SU-DHL-6 (cell line): ENCODE results near the gene DOCK9.

Experiments used
- H2AFZ ChIP-seq: fragments of 200-600 bp; sonication (generic); 2 replicates; pipeline ENCODE4 v1.6.1; 2014; ENCODE audit warnings: low read depth, mild to moderate bottlenecking, moderate library complexity, mixed read lengths, antibody characterized with exemption, low read length; ENCODE audit not compliant: severe bottlenecking
- H3F3A ChIP-seq: fragments of 200-600 bp; shearing (Covaris generic); 2 replicates; pipeline ENCODE4 v1.6.0; 2016; ENCODE audit warnings: antibody characterized with exemption, mild to moderate bottlenecking; ENCODE audit not compliant: insufficient read depth
- H3K27ac ChIP-seq: fragments of 200-600 bp; sonication (generic); 2 replicates; pipeline ENCODE4 v1.5.1; 2016; ENCODE audit warnings: low read depth, mild to moderate bottlenecking, low read length, moderate library complexity, mixed read lengths
- H3K27me3 ChIP-seq: fragments of 200-600 bp; sonication (generic), shearing (Covaris generic); 2 replicates; pipeline ENCODE4 v1.6.0; 2014; ENCODE audit warnings: mild to moderate bottlenecking, low read length
- H3K36me3 ChIP-seq: fragments of 200-600 bp; sonication (generic); 2 replicates; pipeline ENCODE4 v1.6.1; 2014; ENCODE audit warnings: mild to moderate bottlenecking, low read length, mixed read lengths
- H3K4me2 ChIP-seq: fragments of 300-600, 200-600 bp; shearing (Covaris generic), sonication (generic); 2 replicates; pipeline ENCODE4 v1.6.0; 2014; ENCODE audit warnings: low read length, low read depth, mild to moderate bottlenecking; ENCODE audit not compliant: poor library complexity, severe bottlenecking
- H3K4me3 ChIP-seq: fragments of 200-600 bp; sonication (generic); 2 replicates; pipeline ENCODE4 v1.5.1; 2014; ENCODE audit warnings: antibody characterized with exemption, low read length, mild to moderate bottlenecking, mixed read lengths; ENCODE audit not compliant: insufficient read depth, poor library complexity, severe bottlenecking
- H3K79me2 ChIP-seq: fragments of 200-600 bp; sonication (generic); 2 replicates; pipeline ENCODE4 v1.6.1; 2014; ENCODE audit warnings: mild to moderate bottlenecking, low read length, moderate library complexity; ENCODE audit not compliant: insufficient read depth
- H3K9ac ChIP-seq: fragments of 200-600 bp; sonication (generic); 2 replicates; pipeline ENCODE4 v1.7.0; 2014; ENCODE audit warnings: mild to moderate bottlenecking, low read length
- H3K9me2 ChIP-seq: fragments of 200-600 bp; sonication (generic); replicated peaks from 2 replicates; pipeline ENCODE4 v1.6.1; 2014; ENCODE audit warnings: low read length; ENCODE audit not compliant: insufficient read depth
- H3K9me3 ChIP-seq: fragments of 200-600 bp; sonication (generic); 2 replicates; pipeline ENCODE4 v1.6.1; 2014; ENCODE audit warnings: low read length, mixed read lengths; ENCODE audit not compliant: insufficient read depth
- H4K20me1 ChIP-seq: fragments of 200-600 bp; sonication (generic); 2 replicates; pipeline ENCODE4 v1.6.1; 2014; ENCODE audit warnings: low read depth, mild to moderate bottlenecking, antibody characterized with exemption, low read length, moderate library complexity, mixed read lengths
- EZH2phosphoT487 ChIP-seq: fragments of 200-600 bp; sonication (generic), shearing (Covaris generic); conservative IDR thresholded peaks from 2 replicates; pipeline ENCODE4 v1.6.1; 2018; ENCODE audit warnings: mild to moderate bottlenecking, antibody characterized with exemption, low read length, moderate library complexity, mixed read lengths
- TF ChIP-seq, protein P1 (sequence below): fragments of 200-600 bp; sonication (generic); IDR thresholded peaks from one replicate; pipeline ENCODE4 v1.5.1; 2017; ENCODE audit warnings: antibody characterized with exemption, mild to moderate bottlenecking, low read length, moderate library complexity; ENCODE audit not compliant: insufficient read depth, poor library complexity, severe bottlenecking

Gene DOCK9

DNA sequence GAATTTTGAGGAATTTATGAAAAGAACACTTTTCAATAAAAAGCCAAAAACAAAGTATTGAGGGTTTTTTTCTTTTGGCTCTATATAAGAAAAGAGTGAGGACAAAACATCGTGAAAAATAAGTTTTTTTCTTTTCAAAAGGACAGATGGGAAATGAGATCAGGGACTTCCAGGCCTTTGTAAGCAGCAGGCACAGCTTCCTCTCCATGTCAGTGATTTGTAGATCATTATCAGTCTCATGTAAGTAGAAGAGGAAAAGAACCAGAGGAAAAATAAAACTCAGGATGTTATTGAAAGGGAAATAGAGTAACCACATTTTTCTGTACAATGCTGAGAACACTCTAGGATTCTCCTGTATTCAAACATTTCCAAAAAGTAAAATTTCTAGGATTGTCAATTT is 29.9 kb downstream of the DOCK9 start:
- H3K9ac ChIP-seq, result no peak overlapping the region
- H3K9me2 ChIP-seq, result no peaks in the 10 kb centered on the region
- no peak overlapping the region for H3K27ac ChIP-seq
- H3K36me3 ChIP-seq, result no peaks in the 10 kb centered on the region
- no peak overlapping the region for H2AFZ ChIP-seq
- no peak overlapping the region for H3K4me3 ChIP-seq
- no peak for TF ChIP-seq EZH2phosphoT487
- TF ChIP-seq, protein P1, sequence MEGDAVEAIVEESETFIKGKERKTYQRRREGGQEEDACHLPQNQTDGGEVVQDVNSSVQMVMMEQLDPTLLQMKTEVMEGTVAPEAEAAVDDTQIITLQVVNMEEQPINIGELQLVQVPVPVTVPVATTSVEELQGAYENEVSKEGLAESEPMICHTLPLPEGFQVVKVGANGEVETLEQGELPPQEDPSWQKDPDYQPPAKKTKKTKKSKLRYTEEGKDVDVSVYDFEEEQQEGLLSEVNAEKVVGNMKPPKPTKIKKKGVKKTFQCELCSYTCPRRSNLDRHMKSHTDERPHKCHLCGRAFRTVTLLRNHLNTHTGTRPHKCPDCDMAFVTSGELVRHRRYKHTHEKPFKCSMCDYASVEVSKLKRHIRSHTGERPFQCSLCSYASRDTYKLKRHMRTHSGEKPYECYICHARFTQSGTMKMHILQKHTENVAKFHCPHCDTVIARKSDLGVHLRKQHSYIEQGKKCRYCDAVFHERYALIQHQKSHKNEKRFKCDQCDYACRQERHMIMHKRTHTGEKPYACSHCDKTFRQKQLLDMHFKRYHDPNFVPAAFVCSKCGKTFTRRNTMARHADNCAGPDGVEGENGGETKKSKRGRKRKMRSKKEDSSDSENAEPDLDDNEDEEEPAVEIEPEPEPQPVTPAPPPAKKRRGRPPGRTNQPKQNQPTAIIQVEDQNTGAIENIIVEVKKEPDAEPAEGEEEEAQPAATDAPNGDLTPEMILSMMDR, result no peak
- H3K27me3 ChIP-seq, result no peaks in the 10 kb centered on the region
- H3K9me3 ChIP-seq, result no peaks in the 10 kb centered on the region
- H3K79me2 ChIP-seq, result no peaks in the 10 kb centered on the region
- no peaks in the 10 kb centered on the region for H3F3A ChIP-seq
- H3K4me2 ChIP-seq, result no peak overlapping the region
- H4K20me1 ChIP-seq, result no peaks in the 10 kb centered on the region

DNA sequence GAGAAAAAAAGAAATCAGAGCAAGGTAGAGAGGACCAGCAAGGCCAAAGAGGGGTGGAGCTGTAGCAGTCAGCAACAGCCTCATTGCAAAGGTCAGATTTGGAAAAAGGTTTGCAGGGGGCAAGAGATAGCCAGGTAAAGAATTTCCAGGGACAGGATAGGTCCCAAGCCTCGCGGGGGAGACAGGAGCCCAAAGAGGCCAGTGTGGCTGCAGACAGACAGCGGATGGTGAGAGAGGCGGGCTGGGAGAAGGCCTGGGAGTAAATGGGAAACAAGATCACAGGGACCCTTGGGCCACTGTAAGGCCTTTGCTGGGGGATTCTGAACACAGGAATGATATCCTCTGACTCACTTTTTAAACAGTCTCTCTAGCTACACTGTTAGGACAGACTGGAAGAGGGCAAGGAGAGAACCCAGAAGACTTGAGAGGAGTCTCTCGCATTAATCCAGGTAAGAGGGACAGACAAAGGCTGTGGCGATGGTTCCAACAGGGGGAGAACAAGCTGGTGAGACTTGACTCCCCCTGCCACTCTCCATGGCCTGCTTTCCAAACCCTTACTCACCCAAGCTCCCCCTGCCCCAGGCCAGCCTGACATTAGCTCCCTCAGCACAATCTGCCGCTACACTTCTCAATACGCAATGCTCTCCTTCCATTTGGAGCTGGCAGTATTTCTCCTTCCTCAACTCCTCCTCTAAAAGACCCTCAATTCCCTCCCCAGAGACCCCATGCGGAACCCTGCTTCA is 31.8 kb downstream of the DOCK9 start:
- TF ChIP-seq EZH2phosphoT487, result no peak
- TF ChIP-seq, protein P1, result no peak
- Histone ChIP-seq H3F3A (no peaks in the 10 kb centered on the region), H3K9ac (no peak overlapping the region), H3K79me2 (no peaks in the 10 kb centered on the region), H3K4me2 (no peak overlapping the region), H3K9me2 (no peaks in the 10 kb centered on the region), H3K4me3 (no peak overlapping the region), H4K20me1 (no peaks in the 10 kb centered on the region), H3K27ac (no peak overlapping the region), H3K36me3 (no peaks in the 10 kb centered on the region), H3K27me3 (no peaks in the 10 kb centered on the region), H3K9me3 (no peaks in the 10 kb centered on the region), H2AFZ (no peak overlapping the region)

DNA sequence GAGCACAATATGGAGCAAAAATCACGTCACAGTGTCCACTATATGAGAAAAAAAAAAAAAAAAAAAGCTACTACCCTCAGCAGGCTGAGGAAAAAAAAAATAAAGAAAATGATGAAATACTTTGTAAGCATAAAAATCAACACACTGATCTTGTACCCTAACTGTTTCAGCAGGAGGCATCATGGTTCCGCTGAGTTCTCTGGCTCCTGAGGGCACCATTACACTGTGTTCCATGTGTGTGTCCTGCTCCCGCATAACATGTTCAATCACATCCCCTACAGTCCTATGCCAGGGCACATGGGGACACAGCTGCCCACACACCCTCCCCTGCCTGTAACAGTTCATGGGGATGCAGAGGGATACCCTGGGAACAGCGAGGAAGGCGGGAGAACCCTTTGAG is 33.5 kb downstream of the DOCK9 start:
- TF ChIP-seq EZH2phosphoT487, result no peak
- no peak overlapping the region for H3K4me2 ChIP-seq
- no peaks in the 10 kb centered on the region for H3K9me2 ChIP-seq

DNA sequence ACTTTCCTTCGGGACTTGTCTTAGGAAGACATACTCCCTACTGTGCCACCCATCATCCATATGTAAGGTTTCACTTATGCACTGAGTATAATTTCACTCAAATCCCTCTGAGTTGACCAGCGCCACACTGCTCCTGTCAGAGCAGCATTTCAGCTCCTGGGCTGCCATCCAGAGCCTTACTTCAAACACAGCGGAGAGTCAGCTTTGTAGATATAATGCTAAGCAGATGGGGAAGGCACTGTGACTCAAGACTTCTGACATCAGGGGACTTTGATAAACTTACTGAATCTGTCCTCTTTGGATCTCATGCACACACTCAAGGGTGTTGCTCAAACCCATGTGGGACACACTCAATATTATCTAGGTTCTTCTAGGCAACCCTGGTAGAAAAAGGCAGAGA is 34.9 kb downstream of the DOCK9 start:
- H4K20me1 ChIP-seq, result no peaks in the 10 kb centered on the region
- no peaks in the 10 kb centered on the region for H3K9me2 ChIP-seq
- no peaks in the 10 kb centered on the region for H3F3A ChIP-seq
- no peak overlapping the region for H3K4me3 ChIP-seq
- H3K9me3 ChIP-seq, result no peaks in the 10 kb centered on the region
- H3K36me3 ChIP-seq, result no peaks in the 10 kb centered on the region
- no peak overlapping the region for H3K4me2 ChIP-seq
- no peak overlapping the region for H3K9ac ChIP-seq
- TF ChIP-seq EZH2phosphoT487, result no peak
- TF ChIP-seq, protein P1, result no peak
- H3K27ac ChIP-seq, result no peak overlapping the region
- H3K79me2 ChIP-seq, result no peaks in the 10 kb centered on the region
- H2AFZ ChIP-seq, result no peak overlapping the region
- H3K27me3 ChIP-seq, result no peaks in the 10 kb centered on the region

More for the DNA sequence above, 33.5 kb downstream of the DOCK9 start:
- Histone ChIP-seq H3K9ac (no peak overlapping the region), H3K4me3 (no peak overlapping the region), H3K79me2 (no peaks in the 10 kb centered on the region), H3K36me3 (no peaks in the 10 kb centered on the region), H3F3A (no peaks in the 10 kb centered on the region), H4K20me1 (no peaks in the 10 kb centered on the region), H2AFZ (no peak overlapping the region), H3K27ac (no peak overlapping the region), H3K27me3 (no peaks in the 10 kb centered on the region), H3K9me3 (no peaks in the 10 kb centered on the region)
